Kidney glomerular epithelial cell (primary cell): ENCODE measurements around the gene CDK4.

Experiments used
- DNase-seq: peaks from one replicate; lab custom pipeline; 2025; lab: John Stamatoyannopoulos, UW

Gene CDK4

GRCh38 chr12:57737467-57738460, 14.3 kb downstream of the CDK4 start:
- DNase-seq, result no peak

- no peak for DNase-seq
These were observed 15.2 kb downstream of the CDK4 start for GRCh38 chr12:57736741-57737466.

- no peak for DNase-seq
These were observed 16.0 kb downstream of the CDK4 start for GRCh38 chr12:57735952-57736740.

GRCh38 chr12:57735198-57735855, 16.8 kb downstream of the CDK4 start:
- DNase-seq, result no peak

- DNase-seq, result no peak
These were observed 17.5 kb downstream of the CDK4 start for GRCh38 chr12:57734591-57734990.

- no peak for DNase-seq
These were observed 18.2 kb downstream of the CDK4 start for GRCh38 chr12:57733928-57734327.

GRCh38 chr12:57732726-57733593, 19.1 kb downstream of the CDK4 start:
- no peak for DNase-seq

GRCh38 chr12:57732270-57732669, 19.8 kb downstream of the CDK4 start:
- no peak for DNase-seq

GRCh38 chr12:57731411-57732080, 20.6 kb downstream of the CDK4 start:
- no peak for DNase-seq

GRCh38 chr12:57730336-57731067, 21.6 kb downstream of the CDK4 start:
- DNase-seq, result no peak

- no peak for DNase-seq
These were observed 22.7 kb downstream of the CDK4 start for GRCh38 chr12:57729321-57729844.

- no peak for DNase-seq
These were observed 24.2 kb downstream of the CDK4 start for GRCh38 chr12:57727758-57728395.

GRCh38 chr12:57726884-57727757, 25.0 kb downstream of the CDK4 start:
- no peak for DNase-seq

GRCh38 chr12:57726151-57726883, 25.8 kb downstream of the CDK4 start:
- DNase-seq, result peak; percentile 37

- DNase-seq, result no peak
These were observed 26.3 kb downstream of the CDK4 start for GRCh38 chr12:57725851-57726150.

- no peak for DNase-seq
These were observed 27.0 kb downstream of the CDK4 start for GRCh38 chr12:57724936-57725740.
